Loucy (cell line): ENCODE results near the gene NKX1-1.

Experiments
- EZH2phosphoT487 ChIP-seq: fragments of 200-600 bp; IDR thresholded peaks from 2 replicates; pipeline ENCODE4 v1.6.1; 2018; ENCODE audit warnings: antibody characterized with exemption, mild to moderate bottlenecking, moderate library complexity, borderline replicate concordance
- TF ChIP-seq, protein P1 (sequence below): fragments of 200-600 bp; sonication (generic); conservative IDR thresholded peaks from 2 replicates; pipeline ENCODE4 v1.5.1; 2014; ENCODE audit warnings: mild to moderate bottlenecking, antibody characterized with exemption, low read length

GRCh38 chr4:1354983-1355275, 51.3 kb downstream of the NKX1-1 start:
- TF ChIP-seq, protein P1, sequence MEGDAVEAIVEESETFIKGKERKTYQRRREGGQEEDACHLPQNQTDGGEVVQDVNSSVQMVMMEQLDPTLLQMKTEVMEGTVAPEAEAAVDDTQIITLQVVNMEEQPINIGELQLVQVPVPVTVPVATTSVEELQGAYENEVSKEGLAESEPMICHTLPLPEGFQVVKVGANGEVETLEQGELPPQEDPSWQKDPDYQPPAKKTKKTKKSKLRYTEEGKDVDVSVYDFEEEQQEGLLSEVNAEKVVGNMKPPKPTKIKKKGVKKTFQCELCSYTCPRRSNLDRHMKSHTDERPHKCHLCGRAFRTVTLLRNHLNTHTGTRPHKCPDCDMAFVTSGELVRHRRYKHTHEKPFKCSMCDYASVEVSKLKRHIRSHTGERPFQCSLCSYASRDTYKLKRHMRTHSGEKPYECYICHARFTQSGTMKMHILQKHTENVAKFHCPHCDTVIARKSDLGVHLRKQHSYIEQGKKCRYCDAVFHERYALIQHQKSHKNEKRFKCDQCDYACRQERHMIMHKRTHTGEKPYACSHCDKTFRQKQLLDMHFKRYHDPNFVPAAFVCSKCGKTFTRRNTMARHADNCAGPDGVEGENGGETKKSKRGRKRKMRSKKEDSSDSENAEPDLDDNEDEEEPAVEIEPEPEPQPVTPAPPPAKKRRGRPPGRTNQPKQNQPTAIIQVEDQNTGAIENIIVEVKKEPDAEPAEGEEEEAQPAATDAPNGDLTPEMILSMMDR, result no peak
- no peak for TF ChIP-seq EZH2phosphoT487
